Adrenal gland (tissue), 12 donors: ENCODE measurements around the gene MBLAC1. TPM values are rescaled to one million over a fixed set of nuclear protein-coding genes. Genes with fewer than 3 reads are reported as not detected.

Source experiments
- DNase-seq, 7 donors: peaks; one replicate each; pipeline ENCODE4 v3.0.0-alpha.2; 2019 to 2020
- H3K27ac ChIP-seq, 5 donors: fragments of 200-600 bp; sonication (generic) in 4 of 5; 1 replicate in 3 of 5; 2 replicates in 2 of 5; pipeline versions ENCODE4 v1.5.1 to v1.8.0; 2016 to 2020; ENCODE audit warnings: mild to moderate bottlenecking in 1 of 5
- H3K27me3 ChIP-seq: fragments of 200-600 bp; 2 replicates; pipeline ENCODE4 v1.8.0; 2021
- H3K36me3 ChIP-seq, 2 donors: fragments of 200-600 bp; replicated peaks in 1 of 2; 1 replicate in 1 of 2; 2 replicates in 1 of 2; pipeline versions ENCODE4 v1.5.1 to v1.8.0; 2018 to 2022
- H3K4me1 ChIP-seq, 2 donors: fragments of 200-600 bp; replicated peaks in 1 of 2; 1 replicate in 1 of 2; 2 replicates in 1 of 2; pipeline versions ENCODE4 v1.5.1 to v1.8.0; 2018 to 2021
- H3K4me3 ChIP-seq, 4 donors: fragments of 200-600 bp; sonication (generic) in 3 of 4; one replicate each; pipeline ENCODE4 v1.5.1; 2016 to 2018
- H3K9me3 ChIP-seq, 3 donors: fragments of 200-600 bp; sonication (generic) in 1 of 3; replicated peaks in 1 of 3; 1 replicate in 2 of 3; 2 replicates in 1 of 3; pipeline versions ENCODE4 v1.5.1 to v1.8.0; 2016 to 2021
- POLR2A ChIP-seq, 2 donors: fragments of 450-650 bp; IDR thresholded peaks; one replicate each; pipeline ENCODE4 v1.6.1; 2017; ENCODE audit warnings: antibody characterized with exemption in 2 of 2, mild to moderate bottlenecking in 2 of 2, moderate library complexity in 1 of 2
- WGBS, 4 donors: extraction: QIAGEN DNeasy Blood & Tissue Kit in 2 of 4; methylation state at CpG; one replicate each; pipeline versions ENCODE4 v1.1.5 to v1.1.7; 2013 to 2017; 5-methylcytosine and 5-hydroxymethylcytosine counted together
- intact Hi-C, 2 donors: fragments of 100-400 bp; cut with DNase I; formaldehyde crosslinking; loops; one replicate each; pipeline versions ENCODE4 v1.14.1 to v1.15.0; 2022 to 2023
- polyA plus RNA-seq, 3 donors: library from polyadenylated mRNA; stranded (reverse); fragments of 200-250 nt in 2 of 3; fragments of 350-450 nt in 1 of 3; fragmentation: Illumina TruSeq in 1 of 3; extraction: RNeasy Lipid Tissue Mini Kit (QIAGEN cat#74804) in 1 of 3; gene quantifications; one replicate each; pipeline ENCODE4 v1.2.3, GENCODE V29; 2013 to 2014
- total RNA-seq, 9 donors: library from RNA; depleted of rRNA in 4 of 9; stranded (reverse); fragments of >200 nt in 4 of 9; fragments of 120-200 nt in 1 of 9; fragmentation: NEBNext Ultra II Directional in 1 of 9; extraction: Animal tissue kit (Norgen Biotek cat#: 25700) in 1 of 9; gene quantifications; one replicate each; pipeline versions ENCODE4 v1.1.0 to v1.2.4, GENCODE V29; 2013 to 2023
- TF ChIP-seq, protein P1 (sequence below), 6 experiments: fragments of 450-650 bp in 4 of 6; fragments of 200-600 bp in 2 of 6; sonication (generic) in 1 of 6; IDR thresholded peaks; 1 replicate in 5 of 6; 2 replicates in 1 of 6; pipeline versions ENCODE4 v1.5.1 to v1.8.0; 2016 to 2021; ENCODE audit warnings: antibody characterized with exemption in 6 of 6, mild to moderate bottlenecking in 2 of 6, moderate library complexity in 1 of 6
- donor health status: healthy with polysubstance abuse.
- donor health status: Bipolar disorder and iron deficiency.
- donor health status: DM: yes; HTN: yes; CAD: no.
- donor health status: DM: no; HTN: no; CAD: no.
- donor health status: DM: no; HTN: no; CAD: no.
- donor health status: DM: yes; HTN: yes; CAD: no.

MBLAC1 gene
- total and polyA plus RNA-seq, 12 donors = 0.38 to 7.0 (median 3.4) TPM

DNA sequence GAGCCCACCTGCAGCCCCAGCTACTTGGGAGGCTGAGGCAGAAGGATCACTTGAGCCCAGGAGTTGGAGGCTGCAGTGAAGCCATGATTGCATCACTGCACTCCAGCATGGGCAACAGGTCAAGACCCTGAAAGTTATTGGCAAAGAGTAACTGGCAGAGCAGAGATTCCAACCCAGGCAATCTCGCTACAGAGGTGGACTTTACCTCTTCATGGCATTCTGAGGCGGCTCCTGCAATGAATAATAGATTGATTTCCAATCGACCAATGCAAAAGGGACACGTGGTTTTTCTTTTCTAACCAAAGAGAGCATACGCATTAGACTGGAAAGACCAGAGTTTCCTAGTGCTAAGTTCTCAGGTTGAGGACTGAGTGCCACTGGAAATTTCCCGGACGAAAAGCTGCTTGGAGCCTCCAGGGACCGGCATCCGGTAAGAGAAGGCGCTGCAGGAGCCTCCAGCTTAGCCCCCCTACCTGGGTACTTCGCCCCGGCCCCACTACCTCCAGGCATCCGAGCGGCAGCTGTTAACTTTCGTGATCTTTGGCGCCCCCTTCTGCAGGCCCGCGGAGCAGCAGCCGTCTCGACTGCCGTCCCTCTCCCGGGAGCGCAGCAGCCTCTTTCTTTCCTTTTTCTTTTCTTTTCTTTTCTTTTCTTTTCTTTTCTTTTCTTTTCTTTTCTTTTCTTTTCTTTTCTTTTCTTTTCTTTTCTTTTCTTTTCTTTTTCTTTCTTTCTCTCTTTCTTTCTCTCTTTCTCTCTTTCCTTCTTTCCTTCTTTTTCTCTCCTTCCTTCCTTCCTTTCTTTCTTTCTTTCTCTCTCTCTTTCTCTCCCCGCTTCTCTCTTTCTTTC is 4.1 kb downstream of the MBLAC1 start:
- WGBS, 4 donors = 6 to 11% (median 9%) methylated on average over 22 to 24 of the region's 24 CpGs
- Histone ChIP-seq H3K27ac (no peak overlapping the region), H3K27me3 (no peaks in the 10 kb centered on the region), H3K36me3 (no peaks in the 10 kb centered on the region), H3K9me3 (no peaks in the 10 kb centered on the region), H3K4me1 (peaks cover 11 to 19% of the 10 kb centered on the region in 2 donors), H3K4me3 (no peak overlapping the region)
- intact Hi-C loops = loop anchor here (5.0 kb wide), 2 partner anchors 76 to 86 kb away; partner anchors contain the start of gene PVRIG (in 1 of the 2)
- TF ChIP-seq, protein P1, sequence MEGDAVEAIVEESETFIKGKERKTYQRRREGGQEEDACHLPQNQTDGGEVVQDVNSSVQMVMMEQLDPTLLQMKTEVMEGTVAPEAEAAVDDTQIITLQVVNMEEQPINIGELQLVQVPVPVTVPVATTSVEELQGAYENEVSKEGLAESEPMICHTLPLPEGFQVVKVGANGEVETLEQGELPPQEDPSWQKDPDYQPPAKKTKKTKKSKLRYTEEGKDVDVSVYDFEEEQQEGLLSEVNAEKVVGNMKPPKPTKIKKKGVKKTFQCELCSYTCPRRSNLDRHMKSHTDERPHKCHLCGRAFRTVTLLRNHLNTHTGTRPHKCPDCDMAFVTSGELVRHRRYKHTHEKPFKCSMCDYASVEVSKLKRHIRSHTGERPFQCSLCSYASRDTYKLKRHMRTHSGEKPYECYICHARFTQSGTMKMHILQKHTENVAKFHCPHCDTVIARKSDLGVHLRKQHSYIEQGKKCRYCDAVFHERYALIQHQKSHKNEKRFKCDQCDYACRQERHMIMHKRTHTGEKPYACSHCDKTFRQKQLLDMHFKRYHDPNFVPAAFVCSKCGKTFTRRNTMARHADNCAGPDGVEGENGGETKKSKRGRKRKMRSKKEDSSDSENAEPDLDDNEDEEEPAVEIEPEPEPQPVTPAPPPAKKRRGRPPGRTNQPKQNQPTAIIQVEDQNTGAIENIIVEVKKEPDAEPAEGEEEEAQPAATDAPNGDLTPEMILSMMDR (IDR thresholded peaks at IDR 0.05) = peak; percentile 75 to 92 (median 85)
- TF ChIP-seq POLR2A (IDR thresholded peaks at IDR 0.05) = peak in 1 of 2 donors; percentile 8
- peak; percentile 71 to 91 (median 83) for DNase-seq

DNA sequence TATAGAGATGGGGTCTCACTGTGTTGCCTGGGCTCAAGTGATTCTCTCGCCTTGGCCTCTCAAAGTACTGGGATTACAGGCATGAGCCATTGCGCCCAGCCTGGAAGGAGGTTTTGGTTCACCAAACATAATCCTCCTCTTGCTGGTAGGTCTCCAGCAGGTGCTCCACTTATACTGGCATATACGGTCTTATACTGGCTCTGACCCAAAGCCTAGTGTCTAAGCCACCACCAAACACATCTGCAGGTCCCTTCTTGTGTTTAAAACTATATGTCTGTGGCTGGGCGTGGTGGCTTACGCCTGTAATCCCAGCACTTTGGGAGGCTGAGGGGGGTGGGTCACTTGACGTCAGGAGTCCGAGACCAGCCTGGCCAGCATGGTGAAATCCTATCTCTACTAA is 5.4 kb downstream of the MBLAC1 start:
- WGBS, 4 donors = 57 to 77% (median 68%) methylated on average over 7 of the region's 7 CpGs
- peaks cover 8 to 13% of the 10 kb centered on the region in 2 donors for H3K4me1 ChIP-seq
- no peak overlapping the region for H3K4me3 ChIP-seq
- TF ChIP-seq POLR2A (IDR thresholded peaks at IDR 0.05) = no peak
- TF ChIP-seq, protein P1 (IDR thresholded peaks at IDR 0.05) = no peak
- H3K9me3 ChIP-seq = no peaks in the 10 kb centered on the region
- no peak for DNase-seq
- H3K27me3 ChIP-seq = no peaks in the 10 kb centered on the region
- no peak overlapping the region for H3K27ac ChIP-seq
- intact Hi-C loops = loop anchor here (5.0 kb wide), 2 partner anchors 75 to 85 kb away; partner anchors contain the start of gene PVRIG (in 1 of the 2)
- no peaks in the 10 kb centered on the region for H3K36me3 ChIP-seq

DNA sequence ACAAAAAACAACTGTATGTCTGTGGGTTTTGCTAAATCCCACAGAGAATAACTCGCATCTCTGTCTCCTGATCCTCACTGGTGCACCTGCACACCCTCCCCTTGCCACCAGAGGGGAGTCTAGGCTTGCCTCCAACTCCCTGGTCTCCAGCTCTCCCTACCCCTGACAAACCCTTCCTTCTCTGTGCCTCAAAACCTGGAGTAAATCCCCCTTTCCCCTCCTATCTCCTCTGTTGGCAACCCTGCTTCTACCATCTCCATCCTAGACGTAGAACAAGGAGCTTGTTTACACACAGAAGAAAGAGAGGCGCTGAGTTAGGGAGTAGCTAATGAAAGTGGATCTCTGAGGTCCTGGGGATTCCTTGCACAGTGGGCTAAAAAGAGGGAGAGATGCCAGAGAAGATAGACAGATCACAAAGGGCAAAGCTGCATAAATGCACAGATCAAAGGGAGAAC is 6.0 kb downstream of the MBLAC1 start:
- WGBS, 4 donors = 39 to 48% (median 46%) methylated on average over 3 of the region's 3 CpGs
- no peak for TF ChIP-seq POLR2A (IDR thresholded peaks at IDR 0.05)
- TF ChIP-seq, protein P1 (IDR thresholded peaks at IDR 0.05) = peak; percentile 45 to 95 (median 82)
- Histone ChIP-seq H3K36me3 (no peaks in the 10 kb centered on the region), H3K4me3 (no peak overlapping the region), H3K27ac (no peak overlapping the region), H3K4me1 (peaks cover 6 to 9% of the 10 kb centered on the region in 2 donors), H3K9me3 (no peaks in the 10 kb centered on the region), H3K27me3 (no peaks in the 10 kb centered on the region)
- intact Hi-C loops = loop anchor here (5.0 kb wide), 2 partner anchors 75 to 85 kb away; partner anchors contain the start of gene PVRIG (in 1 of the 2)
- peak; percentile 46 to 80 (median 59) for DNase-seq

DNA sequence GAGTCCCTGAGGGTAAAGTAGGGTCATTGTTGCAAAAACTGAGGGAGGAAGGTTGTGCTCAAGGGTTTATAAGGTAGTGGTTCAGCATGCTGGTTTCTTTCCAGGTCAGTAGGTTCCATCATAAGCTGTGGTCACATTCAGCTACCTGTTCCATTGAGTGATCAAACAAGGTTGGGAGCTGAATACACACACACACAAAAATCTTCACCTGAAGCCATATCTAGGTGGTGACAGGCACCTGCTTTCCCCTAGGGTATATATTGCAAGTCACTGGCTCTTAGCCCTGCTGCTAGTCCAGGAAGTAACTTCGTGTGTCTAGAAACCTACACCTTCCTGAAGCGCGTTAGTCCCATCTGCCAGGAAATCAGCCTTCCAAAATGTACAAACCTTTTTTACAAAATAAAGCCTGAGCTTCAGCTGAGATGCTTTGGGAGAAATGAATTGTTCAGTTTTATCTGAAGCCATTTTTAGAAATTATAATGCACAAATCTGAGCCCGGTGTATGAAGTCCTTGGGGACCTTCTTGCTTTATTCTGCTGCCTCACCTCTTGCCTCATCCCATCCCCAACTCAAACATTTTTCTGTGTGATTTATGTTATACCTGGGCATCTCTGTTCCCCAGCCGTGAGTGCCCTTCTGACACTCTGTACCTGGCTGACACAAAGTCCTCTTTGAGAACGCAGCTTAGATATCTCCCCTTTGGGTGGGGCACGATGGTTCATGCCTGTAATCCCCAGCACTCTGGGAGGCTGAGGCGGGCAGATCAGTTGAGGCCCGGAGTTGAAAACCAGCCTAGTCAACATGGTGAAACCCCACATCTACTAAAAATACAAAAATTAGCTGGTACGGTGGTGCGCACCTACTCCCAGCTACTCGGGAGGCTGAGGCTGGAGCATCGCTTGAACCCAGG is 11.3 kb downstream of the MBLAC1 start:
- DNase-seq = no peak
- Histone ChIP-seq H3K9me3 (no peaks in the 10 kb centered on the region), H3K27me3 (no peaks in the 10 kb centered on the region), H3K27ac (no peak overlapping the region), H3K4me3 (no peak overlapping the region), H3K36me3 (no peaks in the 10 kb centered on the region), H3K4me1 (no peaks in the 10 kb centered on the region)
- intact Hi-C loops = no loop called here
- no peak for TF ChIP-seq POLR2A (IDR thresholded peaks at IDR 0.05)
- TF ChIP-seq, protein P1 (IDR thresholded peaks at IDR 0.05) = no peak
- 80 to 85% (median 81%) methylated on average over 13 of the region's 13 CpGs for WGBS, 4 donors
